ENCODE results near the gene ANGEL1. TPM values are rescaled to one million over a fixed set of nuclear protein-coding genes. Genes with fewer than 3 reads are reported as not detected.

The ANGEL1 gene
- total and polyA plus RNA-seq, 2 of the 13 experiments (the other 11 are each of a cell fraction or from before 2014, with no cell fraction given), result 14.3 to 20.1 TPM

DNA sequence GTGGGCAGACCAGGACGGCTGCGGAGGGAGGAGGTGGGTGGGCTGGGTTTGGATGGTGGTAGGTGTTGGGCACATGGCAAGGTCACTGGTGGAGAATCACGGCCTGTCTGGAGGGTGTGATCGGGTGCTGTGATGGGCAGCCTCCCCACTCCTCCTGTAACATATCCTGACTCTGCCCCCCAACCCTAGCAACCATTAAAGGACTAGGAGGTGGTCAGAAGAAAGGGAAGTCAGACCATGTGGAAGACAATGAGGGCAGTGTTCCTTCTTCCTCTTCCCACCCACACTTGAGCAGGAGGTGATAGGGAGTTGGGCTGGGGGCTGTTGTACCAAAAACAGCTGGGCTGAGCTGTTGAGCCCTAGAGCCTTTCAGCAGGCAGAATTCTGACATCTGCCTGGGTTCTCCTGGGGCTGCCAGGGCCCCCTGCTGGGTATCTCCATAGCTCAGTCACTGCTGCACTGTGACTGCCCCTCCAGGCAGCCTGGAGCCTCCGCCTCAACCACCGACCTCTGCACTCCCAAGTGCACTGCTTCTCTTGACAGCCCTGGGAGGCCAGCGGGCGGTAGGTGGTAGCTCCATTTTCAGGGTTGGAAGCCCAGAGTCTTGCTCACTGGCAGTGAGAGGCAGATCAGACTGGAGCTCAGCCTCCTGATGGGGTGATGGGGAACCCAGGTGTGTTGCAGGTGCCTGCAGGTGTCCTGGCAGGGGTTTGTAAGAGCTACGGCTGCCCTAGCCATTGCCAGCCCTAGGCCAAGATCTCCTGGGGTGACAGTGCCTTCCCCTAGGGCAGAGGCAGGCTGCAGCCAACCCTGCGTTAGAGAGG, 36.0 kb downstream of the ANGEL1 start (continued):
- TF ChIP-seq DMTF1 (CRISPR knock-in tag; IDR thresholded peaks at IDR 0.05) (no peak), RXRA (CRISPR knock-in tag; IDR thresholded peaks at IDR 0.05) (0 out of 2 replicates have a peak, but pooled peaks have one; percentile 18), CAMTA2 (CRISPR knock-in tag; IDR thresholded peaks at IDR 0.05; ENCODE audit: borderline replicate concordance) (no peak), MTA1 (CRISPR knock-in tag; IDR thresholded peaks at IDR 0.05; ENCODE audit: borderline replicate concordance) (no peak), ZNF580 (CRISPR knock-in tag; IDR thresholded peaks at IDR 0.05; ENCODE audit: borderline replicate concordance, low read depth) (0 out of 2 replicates have a peak, but pooled peaks have one; percentile 42), IRF2 (CRISPR knock-in tag; IDR thresholded peaks at IDR 0.05) (no peak), ZNF17 (CRISPR knock-in tag; IDR thresholded peaks at IDR 0.05) (no peak), ZNF256 (CRISPR knock-in tag; conservative IDR thresholded peaks at IDR 0.05) (no peak), ZNF567 (CRISPR knock-in tag; IDR thresholded peaks at IDR 0.05; ENCODE audit: borderline replicate concordance) (no peak), ZNF552 (CRISPR knock-in tag; IDR thresholded peaks at IDR 0.05; ENCODE audit: borderline replicate concordance) (no peak), AGO2 (optimal IDR thresholded peaks at IDR 0.05; ENCODE audit: low read depth, low read length) (peak; percentile 37), ZNF232 (CRISPR knock-in tag; IDR thresholded peaks at IDR 0.05; ENCODE audit: borderline replicate concordance) (no peak)

All from HepG2 (cell line).